Neural cell (in vitro differentiated cells): ENCODE data around the gene FBP2. TPM values are rescaled to one million over a fixed set of nuclear protein-coding genes. Genes with fewer than 3 reads are reported as not detected.

ENCODE experiments used
- H2AFZ ChIP-seq: fragments of 200-600, 300-800 bp; sonication (generic), shearing (Covaris generic); 2 replicates; pipeline ENCODE4 v1.6.0; 2014; ENCODE audit warnings: low read depth, mild to moderate bottlenecking, antibody characterized with exemption, low read length, moderate library complexity
- H3F3A ChIP-seq: fragments of 200-600 bp; shearing (Covaris generic); 2 replicates; pipeline ENCODE4 v1.6.1; 2016; ENCODE audit warnings: mild to moderate bottlenecking, moderate library complexity, mixed read lengths, antibody characterized with exemption, low read length; ENCODE audit not compliant: insufficient read depth, poor library complexity, severe bottlenecking
- H3K27ac ChIP-seq: fragments of 200-600, 300-800 bp; sonication (generic), shearing (Covaris generic); 2 replicates; pipeline ENCODE4 v1.5.1; 2014; ENCODE audit warnings: mild to moderate bottlenecking, low read length, moderate library complexity
- H3K27me3 ChIP-seq: fragments of 300-800, 200-600 bp; sonication (generic), shearing (Covaris generic); 2 replicates; pipeline ENCODE4 v1.6.0; 2014; ENCODE audit warnings: mild to moderate bottlenecking, low read depth, low read length, moderate library complexity; ENCODE audit not compliant: insufficient read depth
- H3K36me3 ChIP-seq: fragments of 300-800, 200-600 bp; sonication (generic), shearing (Covaris generic); 2 replicates; pipeline ENCODE4 v1.5.1; 2014; ENCODE audit warnings: mild to moderate bottlenecking, antibody characterized with exemption, low read length, moderate library complexity; ENCODE audit not compliant: insufficient read depth
- H3K4me2 ChIP-seq: fragments of 300-800, 200-600 bp; sonication (generic), shearing (Covaris generic); 2 replicates; pipeline ENCODE4 v1.6.0; 2014; ENCODE audit warnings: mild to moderate bottlenecking, low read length
- H3K4me3 ChIP-seq: fragments of 300-800, 200-600 bp; sonication (generic), shearing (Covaris generic); 2 replicates; pipeline ENCODE4 v1.5.1; 2014; ENCODE audit warnings: mild to moderate bottlenecking, low read length, moderate library complexity
- H3K79me2 ChIP-seq: fragments of 200-600 bp; shearing (Covaris generic); replicated peaks from 2 replicates; pipeline ENCODE4 v1.6.0; 2014; ENCODE audit warnings: mild to moderate bottlenecking, low read length, moderate library complexity; ENCODE audit not compliant: insufficient read depth
- H3K9ac ChIP-seq: fragments of 300-800, 200-600 bp; sonication (generic), shearing (Covaris generic); 2 replicates; pipeline ENCODE4 v1.6.1; 2016; ENCODE audit warnings: mild to moderate bottlenecking, low read length, mixed read lengths
- H3K9me2 ChIP-seq: fragments of 200-600 bp; shearing (Covaris generic); 2 replicates; pipeline ENCODE4 v1.6.1; 2016; ENCODE audit warnings: mild to moderate bottlenecking, low read length, mixed read lengths; ENCODE audit not compliant: insufficient read depth
- H3K9me3 ChIP-seq: fragments of 200-600, 300-800 bp; sonication (generic), shearing (Covaris generic); 2 replicates; pipeline ENCODE4 v1.6.1; 2016; ENCODE audit warnings: mild to moderate bottlenecking, mixed run types, low read length, moderate library complexity, mixed read lengths
- H4K20me1 ChIP-seq: fragments of 200-600 bp; shearing (Covaris generic); 2 replicates; pipeline ENCODE4 v1.6.1; 2016; ENCODE audit warnings: mild to moderate bottlenecking, mixed run types; ENCODE audit not compliant: insufficient read depth
- EP300 ChIP-seq: fragments of 450-650 bp; conservative IDR thresholded peaks from 2 replicates; pipeline ENCODE4 v1.6.1; 2014; ENCODE audit warnings: antibody characterized with exemption, mild to moderate bottlenecking, moderate library complexity; ENCODE audit not compliant: poor library complexity, severe bottlenecking
- EZH2 ChIP-seq: fragments of 200-600, 300-800 bp; shearing (Covaris generic), sonication (generic); IDR thresholded peaks from 2 replicates; pipeline ENCODE4 v1.6.1; 2014; ENCODE audit warnings: antibody characterized with exemption, low read length, borderline replicate concordance, mild to moderate bottlenecking; ENCODE audit not compliant: insufficient read depth, poor library complexity, severe bottlenecking
- MXI1 ChIP-seq: fragments of 450-650 bp; conservative IDR thresholded peaks from 2 replicates; pipeline ENCODE4 v1.6.1; 2014; ENCODE audit warnings: antibody characterized with exemption, mild to moderate bottlenecking; ENCODE audit not compliant: poor library complexity, severe bottlenecking
- POLR2AphosphoS5 ChIP-seq: IDR thresholded peaks from 2 replicates; pipeline ENCODE4 v1.6.1; 2012
- RAD21 ChIP-seq: fragments of 450-650 bp; conservative IDR thresholded peaks from 2 replicates; pipeline ENCODE4 v1.6.1; 2014; ENCODE audit warnings: antibody characterized with exemption, mild to moderate bottlenecking, moderate library complexity
- SMC3 ChIP-seq: fragments of 450-650 bp; conservative IDR thresholded peaks from 2 replicates; pipeline ENCODE4 v1.6.1; 2014; ENCODE audit warnings: antibody characterized with exemption, mild to moderate bottlenecking, moderate library complexity; ENCODE audit not compliant: poor library complexity
- TAF1 ChIP-seq: IDR thresholded peaks from 2 replicates; pipeline ENCODE4 v1.6.1; 2012; ENCODE audit warnings: low read depth
- polyA plus RNA-seq: library from polyadenylated mRNA; depleted of rRNA; stranded (reverse); fragments of >200 nt; gene quantifications from 2 replicates; pipeline ENCODE4 v1.2.3, GENCODE V29; 2014
- TF ChIP-seq, protein P1 (sequence below): IDR thresholded peaks from 2 replicates; pipeline ENCODE4 v1.6.1; 2012; ENCODE audit warnings: borderline replicate concordance
- TF ChIP-seq, protein P2 (sequence below): fragments of 450-650 bp; IDR thresholded peaks from 2 replicates; pipeline ENCODE4 v1.5.1; 2014; ENCODE audit warnings: antibody characterized with exemption, mild to moderate bottlenecking, moderate library complexity; ENCODE audit not compliant: poor library complexity, severe bottlenecking

The FBP2 gene
- polyA plus RNA-seq, 1 donor from 2014 or later: not detected

DNA sequence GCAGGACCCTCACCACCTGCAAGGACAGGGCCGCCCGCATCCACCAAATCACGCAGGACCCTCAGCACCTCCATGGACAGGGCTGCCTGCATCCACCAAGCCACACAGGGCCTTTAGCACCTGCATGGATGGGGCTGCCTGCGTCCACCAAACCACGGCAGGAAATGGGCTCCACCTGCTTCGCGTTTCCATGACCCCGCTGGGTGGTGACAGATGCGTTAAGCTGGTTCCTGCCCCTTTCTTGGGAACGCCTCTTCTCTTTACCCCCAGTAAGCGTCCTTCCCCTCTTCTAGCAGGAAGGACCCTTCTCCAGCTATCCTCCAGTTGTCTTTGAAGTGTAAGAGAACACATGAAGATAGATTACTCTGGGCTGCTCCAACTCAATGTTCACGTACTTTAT lies 32.2 kb upstream of the FBP2 start:
- H3K9ac ChIP-seq: no peak overlapping the region

DNA sequence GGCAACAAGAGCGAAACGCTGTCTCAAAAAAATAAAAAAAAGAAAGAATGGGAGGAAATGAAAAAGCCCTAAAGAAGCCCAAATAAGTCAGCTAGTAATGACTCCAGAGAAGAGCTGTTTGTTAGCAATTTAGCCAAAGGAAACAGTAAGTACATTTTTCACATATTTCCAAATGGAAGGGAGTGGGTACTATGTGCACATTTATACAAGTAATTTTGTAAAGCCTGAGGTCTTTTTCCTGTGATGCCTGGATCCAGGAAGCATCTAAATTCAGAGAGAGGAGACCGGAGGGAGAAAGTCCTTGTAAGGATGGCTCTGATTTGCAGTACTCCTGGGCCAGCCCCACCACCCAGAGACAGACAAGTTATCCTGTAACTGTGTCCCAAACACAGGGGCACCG lies 31.0 kb upstream of the FBP2 start:
- TF ChIP-seq, protein P1, sequence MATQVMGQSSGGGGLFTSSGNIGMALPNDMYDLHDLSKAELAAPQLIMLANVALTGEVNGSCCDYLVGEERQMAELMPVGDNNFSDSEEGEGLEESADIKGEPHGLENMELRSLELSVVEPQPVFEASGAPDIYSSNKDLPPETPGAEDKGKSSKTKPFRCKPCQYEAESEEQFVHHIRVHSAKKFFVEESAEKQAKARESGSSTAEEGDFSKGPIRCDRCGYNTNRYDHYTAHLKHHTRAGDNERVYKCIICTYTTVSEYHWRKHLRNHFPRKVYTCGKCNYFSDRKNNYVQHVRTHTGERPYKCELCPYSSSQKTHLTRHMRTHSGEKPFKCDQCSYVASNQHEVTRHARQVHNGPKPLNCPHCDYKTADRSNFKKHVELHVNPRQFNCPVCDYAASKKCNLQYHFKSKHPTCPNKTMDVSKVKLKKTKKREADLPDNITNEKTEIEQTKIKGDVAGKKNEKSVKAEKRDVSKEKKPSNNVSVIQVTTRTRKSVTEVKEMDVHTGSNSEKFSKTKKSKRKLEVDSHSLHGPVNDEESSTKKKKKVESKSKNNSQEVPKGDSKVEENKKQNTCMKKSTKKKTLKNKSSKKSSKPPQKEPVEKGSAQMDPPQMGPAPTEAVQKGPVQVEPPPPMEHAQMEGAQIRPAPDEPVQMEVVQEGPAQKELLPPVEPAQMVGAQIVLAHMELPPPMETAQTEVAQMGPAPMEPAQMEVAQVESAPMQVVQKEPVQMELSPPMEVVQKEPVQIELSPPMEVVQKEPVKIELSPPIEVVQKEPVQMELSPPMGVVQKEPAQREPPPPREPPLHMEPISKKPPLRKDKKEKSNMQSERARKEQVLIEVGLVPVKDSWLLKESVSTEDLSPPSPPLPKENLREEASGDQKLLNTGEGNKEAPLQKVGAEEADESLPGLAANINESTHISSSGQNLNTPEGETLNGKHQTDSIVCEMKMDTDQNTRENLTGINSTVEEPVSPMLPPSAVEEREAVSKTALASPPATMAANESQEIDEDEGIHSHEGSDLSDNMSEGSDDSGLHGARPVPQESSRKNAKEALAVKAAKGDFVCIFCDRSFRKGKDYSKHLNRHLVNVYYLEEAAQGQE: no peak
- TF ChIP-seq, protein P2, sequence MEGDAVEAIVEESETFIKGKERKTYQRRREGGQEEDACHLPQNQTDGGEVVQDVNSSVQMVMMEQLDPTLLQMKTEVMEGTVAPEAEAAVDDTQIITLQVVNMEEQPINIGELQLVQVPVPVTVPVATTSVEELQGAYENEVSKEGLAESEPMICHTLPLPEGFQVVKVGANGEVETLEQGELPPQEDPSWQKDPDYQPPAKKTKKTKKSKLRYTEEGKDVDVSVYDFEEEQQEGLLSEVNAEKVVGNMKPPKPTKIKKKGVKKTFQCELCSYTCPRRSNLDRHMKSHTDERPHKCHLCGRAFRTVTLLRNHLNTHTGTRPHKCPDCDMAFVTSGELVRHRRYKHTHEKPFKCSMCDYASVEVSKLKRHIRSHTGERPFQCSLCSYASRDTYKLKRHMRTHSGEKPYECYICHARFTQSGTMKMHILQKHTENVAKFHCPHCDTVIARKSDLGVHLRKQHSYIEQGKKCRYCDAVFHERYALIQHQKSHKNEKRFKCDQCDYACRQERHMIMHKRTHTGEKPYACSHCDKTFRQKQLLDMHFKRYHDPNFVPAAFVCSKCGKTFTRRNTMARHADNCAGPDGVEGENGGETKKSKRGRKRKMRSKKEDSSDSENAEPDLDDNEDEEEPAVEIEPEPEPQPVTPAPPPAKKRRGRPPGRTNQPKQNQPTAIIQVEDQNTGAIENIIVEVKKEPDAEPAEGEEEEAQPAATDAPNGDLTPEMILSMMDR: no peak
- no peak for TF ChIP-seq SMC3
- no peak for TF ChIP-seq POLR2AphosphoS5
- no peak for TF ChIP-seq RAD21
- H3K27me3 ChIP-seq: no peaks in the 10 kb centered on the region
- H3K9me2 ChIP-seq: no peaks in the 10 kb centered on the region
- H3K79me2 ChIP-seq: no peaks in the 10 kb centered on the region
- H3F3A ChIP-seq: no peaks in the 10 kb centered on the region
- H3K27ac ChIP-seq: no peak overlapping the region
- no peak overlapping the region for H3K4me2 ChIP-seq
- H3K36me3 ChIP-seq: no peaks in the 10 kb centered on the region
- H3K4me3 ChIP-seq: no peak overlapping the region
- H2AFZ ChIP-seq: no peak overlapping the region
- H4K20me1 ChIP-seq: no peaks in the 10 kb centered on the region
- H3K9ac ChIP-seq: no peak overlapping the region
- H3K9me3 ChIP-seq: no peaks in the 10 kb centered on the region

More for the DNA sequence above, 32.2 kb upstream of the FBP2 start:
- no peaks in the 10 kb centered on the region for H3K79me2 ChIP-seq
- no peak overlapping the region for H2AFZ ChIP-seq
- no peaks in the 10 kb centered on the region for H3K36me3 ChIP-seq
- no peaks in the 10 kb centered on the region for H3K27me3 ChIP-seq
- H3K27ac ChIP-seq: no peak overlapping the region
- no peaks in the 10 kb centered on the region for H3F3A ChIP-seq
- H3K9me2 ChIP-seq: no peaks in the 10 kb centered on the region
- H3K4me3 ChIP-seq: no peak overlapping the region
- TF ChIP-seq RAD21 (no peak), EP300 (no peak), SMC3 (no peak), POLR2AphosphoS5 (no peak), MXI1 (no peak), TAF1 (no peak), EZH2 (no peak)
- TF ChIP-seq, protein P1: no peak
- TF ChIP-seq, protein P2: no peak
- no peak overlapping the region for H3K4me2 ChIP-seq
- no peaks in the 10 kb centered on the region for H3K9me3 ChIP-seq
- H4K20me1 ChIP-seq: no peaks in the 10 kb centered on the region
